ENCODE measurements around the gene BTBD9.
"Not testable (repeated sequence)": the region's sequence is repeated elsewhere in the genome, so short reads cannot be mapped to it uniquely, and the experiment has no call there.

Gene BTBD9

GRCh38 chr6:38131527-38131965, 508.2 kb downstream of the BTBD9 start:
- DNase-seq, result no peak

- no peak for DNase-seq
Observed at GRCh38 chr6:38127284-38127683, 512.4 kb downstream of the BTBD9 start.

- DNase-seq, result not testable (repeated sequence)
Observed at GRCh38 chr6:38124224-38124926, 515.4 kb downstream of the BTBD9 start.

GRCh38 chr6:38119516-38119915, 520.2 kb downstream of the BTBD9 start:
- DNase-seq, result no peak

GRCh38 chr6:38118791-38119365, 520.9 kb downstream of the BTBD9 start:
- DNase-seq, result no peak

Data from SHP77 (cell line).